Bone marrow (tissue), 2 donors: ENCODE data around the gene CYSRT1.
A peak's percentile ranks its signal among the peaks of the same experiment; 100 is the strongest.

ENCODE experiments used
- DNase-seq, 2 donors: peaks; one replicate each; lab custom pipeline; 2025; lab: John Stamatoyannopoulos, UW

The CYSRT1 gene

DNA sequence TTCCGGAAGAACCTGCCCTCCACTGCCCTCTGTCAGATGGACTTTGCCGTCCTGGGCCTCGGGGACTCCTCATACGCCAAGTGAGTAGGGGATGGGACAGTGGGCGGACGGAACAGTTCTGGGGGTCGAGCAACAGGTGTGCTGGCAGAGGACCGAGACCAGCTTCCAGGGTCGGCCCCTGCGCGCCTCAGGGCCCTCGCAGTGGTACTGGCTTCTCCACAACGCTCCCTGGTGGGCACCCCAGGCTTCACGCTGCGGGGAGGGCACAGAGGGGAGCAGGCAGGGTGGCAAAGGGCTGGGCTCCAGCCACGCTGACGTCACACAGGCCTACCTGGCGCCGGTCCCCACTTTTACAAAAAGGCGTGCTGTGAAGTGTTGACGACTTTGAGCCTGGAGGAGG is 12.5 kb upstream of the CYSRT1 start:
- no peak for DNase-seq

DNA sequence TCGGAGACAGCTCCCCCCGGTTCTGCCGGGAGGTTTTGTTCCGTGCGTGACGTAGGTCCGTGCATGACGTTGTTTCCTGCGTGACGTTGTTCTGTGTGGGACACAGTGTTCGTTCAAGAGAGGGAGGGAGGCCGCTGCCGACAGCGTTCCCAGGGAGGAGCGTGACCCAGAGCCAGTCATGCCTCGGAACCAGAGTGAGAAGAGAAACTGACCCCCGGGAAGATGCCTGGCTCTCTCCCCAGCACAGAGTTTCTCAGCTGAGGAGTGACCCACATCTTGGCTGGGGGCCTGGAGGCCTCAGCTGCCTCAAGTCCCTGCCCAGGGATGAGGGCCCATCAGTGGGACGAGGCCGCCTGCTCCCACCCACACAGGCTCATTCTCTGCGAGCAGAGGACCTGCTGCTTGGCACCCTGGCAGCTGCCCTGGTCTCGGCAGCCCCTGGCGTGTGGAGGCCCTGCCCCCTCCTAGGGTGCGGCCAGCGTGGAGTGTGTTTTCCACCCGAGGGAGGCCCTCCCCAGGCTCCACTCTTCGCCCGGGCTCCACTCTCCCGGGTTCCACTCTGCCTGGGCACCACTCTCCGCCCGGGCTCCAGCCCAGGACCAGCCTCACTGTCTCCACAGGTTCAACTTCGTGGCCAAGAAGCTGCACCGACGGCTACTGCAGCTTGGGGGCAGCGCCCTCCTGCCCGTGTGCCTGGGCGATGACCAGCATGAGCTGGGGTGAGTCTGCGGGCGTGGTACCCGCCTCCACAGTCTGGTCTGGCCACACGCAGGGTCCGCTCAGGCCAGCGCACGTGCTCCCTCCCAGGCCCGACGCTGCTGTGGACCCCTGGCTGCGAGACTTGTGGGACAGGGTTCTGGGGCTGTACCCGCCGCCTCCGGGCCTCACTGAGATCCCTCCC is 11.6 kb upstream of the CYSRT1 start:
- DNase-seq, result no peak

DNA sequence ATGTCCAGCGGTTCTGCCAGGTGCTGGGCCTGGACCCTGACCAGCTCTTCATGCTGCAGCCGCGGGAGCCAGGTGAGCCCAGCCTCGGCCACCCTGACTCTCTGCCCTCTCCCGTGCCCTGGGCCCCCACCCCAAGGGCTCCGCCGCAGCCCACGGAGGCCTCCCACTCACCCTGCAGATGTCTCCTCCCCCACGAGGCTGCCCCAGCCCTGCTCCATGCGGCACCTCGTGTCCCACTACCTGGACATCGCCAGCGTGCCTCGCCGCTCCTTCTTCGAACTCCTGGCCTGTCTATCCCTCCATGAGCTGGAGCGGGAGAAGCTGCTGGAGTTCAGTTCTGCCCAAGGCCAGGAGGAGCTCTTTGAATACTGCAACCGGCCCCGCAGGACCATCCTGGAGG is 10.4 kb upstream of the CYSRT1 start:
- DNase-seq, result no peak

DNA sequence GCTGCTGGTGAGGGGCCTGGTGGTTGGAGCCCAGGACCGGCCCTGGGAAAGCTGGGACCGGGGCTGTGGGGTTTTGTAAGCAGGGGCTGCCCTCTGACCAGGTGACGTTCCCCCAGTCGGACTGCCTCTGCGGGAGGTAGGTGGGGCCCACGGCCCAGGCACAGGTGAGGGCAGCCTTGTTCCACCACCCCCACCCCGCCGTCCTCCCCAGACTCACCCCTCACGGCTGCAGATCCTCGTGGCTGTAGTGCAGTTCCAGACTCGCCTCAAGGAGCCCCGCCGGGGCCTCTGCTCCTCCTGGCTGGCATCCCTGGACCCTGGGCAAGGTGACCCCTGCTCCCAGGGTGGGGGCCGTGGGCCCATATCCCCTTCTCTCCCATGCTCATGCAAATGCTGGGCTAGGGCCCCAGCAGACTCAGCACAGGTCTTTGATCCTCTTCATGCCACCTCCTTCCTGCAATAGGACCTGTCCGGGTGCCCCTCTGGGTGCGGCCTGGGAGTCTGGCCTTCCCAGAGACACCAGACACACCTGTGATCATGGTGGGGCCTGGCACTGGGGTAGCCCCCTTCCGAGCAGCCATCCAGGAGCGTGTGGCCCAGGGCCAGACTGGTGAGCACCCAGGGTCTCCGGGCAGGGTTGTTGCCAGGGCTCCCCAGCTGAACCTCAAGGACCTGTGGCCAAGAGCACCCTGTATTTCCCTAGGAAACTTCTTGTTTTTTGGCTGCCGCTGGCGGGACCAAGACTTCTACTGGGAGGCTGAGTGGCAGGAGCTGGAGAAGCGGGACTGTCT is 9.6 kb upstream of the CYSRT1 start:
- DNase-seq, result no peak

DNA sequence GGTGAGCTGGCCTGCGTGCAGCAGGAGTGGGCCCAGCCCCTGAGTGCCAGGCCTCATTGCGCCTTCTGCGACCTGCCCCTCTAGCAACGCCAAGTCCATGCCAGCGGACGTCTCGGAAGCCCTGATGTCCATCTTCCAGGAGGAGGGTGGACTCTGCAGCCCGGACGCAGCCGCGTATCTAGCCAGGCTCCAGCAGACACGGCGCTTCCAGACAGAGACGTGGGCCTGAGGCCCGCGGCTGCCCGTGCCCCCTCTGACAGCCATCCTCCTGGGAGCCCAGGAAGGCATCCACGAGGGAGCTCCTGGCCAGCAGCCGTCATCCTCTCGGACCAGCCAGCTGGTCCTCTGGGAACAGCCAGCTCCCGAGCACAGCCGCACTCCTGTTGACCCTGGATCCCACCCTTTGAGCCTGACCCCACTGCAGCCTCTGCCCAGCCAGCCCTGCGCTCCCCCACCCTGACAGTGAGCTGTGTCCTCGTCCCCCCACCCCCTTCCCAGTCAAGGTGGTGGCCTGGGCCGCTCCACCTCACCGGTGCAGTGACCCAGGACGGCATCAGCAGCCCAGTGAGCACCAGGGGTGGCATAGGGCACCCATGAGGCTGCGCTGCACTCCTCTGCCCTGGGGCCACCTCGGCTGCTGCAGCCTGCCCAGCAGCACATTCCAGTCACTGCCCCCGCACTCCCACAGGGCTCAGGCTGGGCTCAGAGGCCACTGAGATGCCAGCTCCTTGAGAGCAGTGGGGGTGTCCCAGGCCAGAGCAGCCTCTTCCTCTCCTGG is 8.6 kb upstream of the CYSRT1 start:
- no peak for DNase-seq

DNA sequence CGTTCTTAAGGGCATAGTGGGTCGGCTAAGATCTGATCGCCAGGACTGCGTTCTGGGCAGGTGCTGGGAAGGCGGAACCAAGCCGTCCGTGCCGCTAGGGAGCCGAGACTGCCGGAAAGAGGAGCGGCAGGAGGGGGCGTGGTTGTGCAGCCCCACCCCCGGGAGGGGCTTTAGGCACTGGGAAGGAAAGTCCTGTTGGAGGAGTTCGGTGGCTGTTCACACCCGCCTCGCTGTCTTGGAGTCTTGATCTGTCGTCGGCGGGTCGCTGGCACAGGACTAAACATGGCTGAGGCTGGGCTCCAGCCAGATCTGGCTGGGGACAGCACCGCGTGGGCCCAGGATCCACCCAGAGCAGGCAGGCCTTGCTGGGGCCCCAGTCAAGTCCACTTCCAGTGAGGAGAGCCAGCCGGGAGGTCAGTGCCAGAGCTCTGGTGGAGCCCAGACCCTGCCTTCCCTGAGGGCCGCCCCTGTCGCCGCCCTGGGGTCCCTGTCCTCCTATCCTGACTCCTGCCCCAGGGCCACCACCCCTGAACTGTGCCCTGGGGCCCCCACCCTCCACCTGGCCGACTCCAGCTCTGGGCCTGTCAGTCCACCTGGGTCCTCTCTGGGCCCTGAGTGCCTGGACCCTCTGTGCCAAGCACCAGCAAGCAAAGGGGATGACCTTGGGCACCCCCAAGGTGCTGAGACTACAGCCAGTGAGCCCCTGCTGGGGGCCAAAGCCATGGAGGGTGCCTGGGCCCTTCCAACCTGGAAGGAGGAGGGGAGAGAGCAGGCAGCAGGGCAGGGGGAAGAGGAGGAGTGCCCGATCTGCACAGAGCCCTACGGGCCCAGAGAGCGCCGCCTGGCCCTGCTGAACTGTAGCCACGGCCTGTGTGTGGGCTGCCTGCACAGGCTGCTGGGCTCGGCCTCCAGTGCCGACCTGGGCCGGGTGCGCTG is 7.4 kb upstream of the CYSRT1 start:
- no peak for DNase-seq

DNA sequence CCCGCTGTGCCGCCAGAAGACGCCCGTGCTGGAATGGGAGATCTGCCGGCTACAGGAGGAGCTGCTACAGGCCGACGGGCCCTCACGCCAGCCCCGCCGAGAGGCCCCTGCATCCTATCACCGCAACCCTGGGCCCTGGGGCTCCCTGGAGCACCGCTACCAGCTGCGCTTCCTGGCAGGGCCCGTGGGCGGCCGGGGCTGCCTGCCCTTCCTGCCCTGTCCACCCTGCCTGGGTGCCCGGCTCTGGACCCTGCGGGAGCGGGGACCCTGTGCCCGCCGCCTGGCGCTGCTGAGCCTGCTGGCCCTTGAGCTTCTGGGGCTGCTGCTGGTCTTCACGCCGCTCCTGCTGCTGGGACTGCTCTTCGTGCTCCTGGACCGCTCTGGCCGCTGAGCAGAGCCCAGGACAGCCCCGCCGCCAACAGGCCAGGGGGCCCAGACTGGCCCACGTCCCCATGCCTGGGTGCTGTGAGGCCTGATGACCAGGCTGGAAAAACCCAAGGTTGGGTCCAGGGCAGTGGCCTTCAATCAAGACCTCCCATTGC is 6.7 kb upstream of the CYSRT1 start:
- no peak for DNase-seq

DNA sequence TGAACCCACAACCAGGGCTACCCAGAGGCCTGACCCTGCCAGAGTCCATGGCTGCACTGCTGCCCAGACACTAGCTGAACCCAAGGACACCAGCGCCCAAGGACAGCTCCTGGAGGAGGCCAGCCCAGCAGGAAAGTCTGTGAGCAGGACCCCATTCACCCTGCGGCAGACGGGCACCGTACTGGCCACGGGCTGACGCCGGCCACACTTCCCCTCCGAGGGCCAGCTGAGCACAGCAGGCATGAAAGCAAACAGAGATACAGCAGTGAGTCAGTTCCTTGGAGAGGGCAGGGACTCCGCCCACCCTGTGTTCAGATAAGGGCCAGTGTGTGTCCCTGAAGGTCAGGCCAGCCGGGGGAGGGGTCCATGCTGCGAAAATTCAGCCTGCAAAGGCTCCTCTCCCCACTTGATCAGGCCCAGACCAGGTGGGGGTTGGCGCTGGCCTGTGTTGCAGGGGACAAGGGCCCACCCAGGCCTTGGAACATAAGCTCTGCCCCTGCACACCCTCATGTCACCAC is 6.2 kb upstream of the CYSRT1 start:
- DNase-seq, result no peak

DNA sequence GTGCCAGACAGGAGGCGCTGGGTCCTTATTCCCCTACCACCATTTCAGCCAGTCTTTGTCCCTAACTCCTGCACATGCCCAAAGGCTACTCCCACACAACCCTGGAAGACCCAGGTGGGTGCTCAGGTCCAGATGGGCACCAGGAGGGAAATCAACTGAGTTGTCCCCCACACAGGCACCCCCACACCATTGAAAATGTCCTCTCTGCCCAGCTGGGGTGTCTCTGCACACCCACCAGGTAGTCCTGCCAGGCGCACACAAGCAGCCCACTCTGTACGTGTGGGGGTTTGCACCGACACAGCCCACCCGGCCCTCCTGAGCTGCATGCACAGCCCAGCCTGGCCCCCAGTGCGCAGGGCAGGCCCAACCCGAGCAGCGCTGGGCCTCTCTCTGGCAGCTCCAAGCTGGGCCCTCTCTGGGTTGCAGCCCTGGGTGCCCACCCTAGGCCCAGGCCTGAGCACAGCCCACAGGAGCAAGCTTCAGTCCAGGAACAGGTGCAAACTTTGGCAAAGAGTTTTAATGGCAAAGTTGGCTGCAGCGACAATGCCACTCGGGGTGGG is 5.1 kb upstream of the CYSRT1 start:
- no peak for DNase-seq

DNA sequence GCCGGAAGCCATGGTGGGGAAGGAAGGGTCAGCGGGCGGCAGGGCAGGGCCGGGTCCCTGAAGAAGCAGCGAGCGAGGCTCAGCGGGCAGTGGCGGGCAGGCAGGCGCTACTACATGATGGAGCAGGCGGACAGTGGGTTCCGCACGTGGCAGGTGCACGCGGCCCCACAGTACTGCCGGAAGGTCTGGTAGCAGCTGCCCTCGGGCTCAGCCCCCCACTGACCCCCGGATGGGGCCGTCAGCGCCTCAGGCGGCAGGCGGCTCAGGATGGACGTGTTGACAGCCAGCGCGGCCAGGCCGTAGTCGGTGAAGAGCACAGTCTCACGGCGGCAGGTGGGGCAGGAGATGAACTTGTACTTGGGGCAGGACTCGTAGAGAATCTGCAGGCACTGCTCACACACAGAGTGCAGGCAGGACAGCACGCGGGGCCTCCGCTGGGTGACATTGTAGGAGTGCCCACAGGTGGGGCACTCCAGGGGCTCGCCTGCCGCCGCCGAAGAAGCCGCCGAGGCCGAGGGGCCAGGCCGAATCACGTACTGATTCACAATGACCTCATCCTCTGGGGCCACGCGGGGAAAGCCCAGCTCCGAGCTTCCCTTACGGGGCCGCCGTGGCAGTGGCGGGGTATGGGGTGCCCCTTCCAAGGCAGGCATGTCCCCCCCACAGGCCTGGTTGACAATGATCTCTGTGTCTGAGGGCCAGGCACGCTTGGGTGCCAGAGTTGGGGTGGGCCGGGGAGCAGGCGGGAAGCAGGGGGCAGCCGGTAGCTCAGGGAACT is 4.5 kb upstream of the CYSRT1 start:
- no peak for DNase-seq

DNA sequence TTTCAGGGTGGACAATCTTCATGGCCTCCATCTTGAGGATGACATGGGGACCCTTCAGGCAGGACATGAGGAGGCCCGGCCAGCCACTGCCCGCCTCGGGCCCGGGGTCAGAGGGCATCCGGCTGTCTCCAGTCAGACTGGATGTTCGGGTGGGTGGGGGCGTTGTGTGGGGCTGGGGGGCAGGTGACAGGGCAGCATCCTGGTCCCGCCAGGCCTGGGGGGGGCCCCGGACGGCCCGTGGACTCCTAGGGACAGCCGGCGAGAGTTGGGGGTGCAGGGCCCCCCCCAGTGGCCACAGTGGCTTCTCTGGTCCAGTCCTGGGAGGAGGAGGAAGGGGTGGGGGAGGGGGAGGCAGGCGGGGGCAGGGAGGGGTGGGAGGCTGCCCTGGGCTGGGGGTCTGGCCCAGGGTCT is 3.9 kb upstream of the CYSRT1 start:
- DNase-seq, result no peak

DNA sequence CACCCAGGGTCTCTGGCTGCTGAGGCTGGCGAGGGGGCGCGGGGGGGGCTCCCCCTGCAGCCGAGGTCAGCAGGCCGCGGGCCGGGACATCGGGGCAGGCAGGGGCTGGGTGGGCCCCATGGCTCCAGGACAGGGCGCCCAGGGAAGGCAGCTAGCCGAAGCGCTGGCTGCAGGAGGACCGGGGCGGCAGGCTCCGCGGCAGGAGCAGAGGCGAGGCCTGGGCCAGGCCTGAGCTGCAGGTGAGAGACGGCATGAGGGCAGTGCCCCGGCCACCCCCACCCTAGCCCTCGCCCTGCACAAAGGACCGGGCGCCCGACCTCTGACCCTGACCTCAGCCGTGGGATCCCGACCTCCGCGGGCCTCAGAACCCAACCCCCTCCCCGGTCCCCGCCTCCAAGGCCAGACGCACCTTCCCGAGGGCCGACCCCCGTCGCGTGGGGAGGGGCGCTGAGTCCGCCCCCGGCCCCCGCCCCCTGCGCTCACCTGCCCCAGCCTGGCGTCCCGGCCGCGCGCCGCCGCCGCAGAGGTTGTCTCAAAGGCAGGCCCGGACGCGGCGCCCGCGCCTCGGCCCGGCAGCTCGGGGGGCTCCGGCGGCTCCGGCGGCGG is 3.4 kb upstream of the CYSRT1 start:
- DNase-seq, result no peak

DNA sequence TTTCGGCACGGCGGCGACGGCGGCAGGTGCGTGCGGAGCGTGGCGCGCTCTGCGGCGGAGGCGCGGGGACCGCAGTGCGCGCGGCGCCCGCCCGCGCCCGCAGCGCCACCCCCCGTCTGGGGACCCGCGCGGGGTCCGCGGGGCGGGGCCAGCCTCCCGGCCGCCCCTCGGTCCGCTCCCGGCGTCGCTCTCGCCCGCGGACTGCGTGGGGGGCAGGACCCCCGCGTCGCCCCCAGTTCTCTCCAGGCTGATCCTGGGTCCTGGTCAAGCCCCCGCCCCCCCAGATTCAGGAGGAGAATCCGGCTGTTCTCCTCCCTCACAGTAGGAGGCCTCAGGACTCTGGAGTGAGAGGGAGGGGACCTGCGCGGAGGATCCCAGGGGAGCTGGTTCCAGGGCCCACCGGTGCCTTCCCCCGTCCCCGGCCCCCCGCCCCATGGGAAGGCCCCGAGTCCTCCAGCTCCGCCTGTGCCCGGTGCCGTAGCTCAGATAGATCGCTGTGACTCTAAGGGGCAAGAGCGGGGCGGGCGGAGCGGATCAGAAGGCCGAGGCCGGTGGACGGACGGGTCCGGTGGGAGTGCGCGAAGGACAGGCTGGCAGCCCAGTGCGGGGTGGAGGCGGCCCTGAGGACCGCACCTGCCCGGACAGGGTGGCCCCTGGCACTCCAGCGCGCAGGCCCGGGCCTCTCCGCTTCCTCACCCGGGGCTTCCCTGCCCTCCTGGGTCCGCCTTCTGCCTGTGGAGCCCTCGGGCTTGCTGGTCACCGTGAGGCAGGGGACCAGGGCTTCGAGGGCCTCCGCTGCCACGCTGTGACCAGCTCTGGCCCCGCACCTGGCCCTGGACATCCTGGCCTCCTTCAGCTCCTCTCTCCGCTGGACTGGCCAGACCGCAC is 2.5 kb upstream of the CYSRT1 start, which contains the start of gene RNF208:
TSS of gene RNF208 (minus strand) at position 51 of the 888 bp plus-strand sequence. CDS start 1,028 bp downstream, outside the sequence.
- DNase-seq, result no peak

DNA sequence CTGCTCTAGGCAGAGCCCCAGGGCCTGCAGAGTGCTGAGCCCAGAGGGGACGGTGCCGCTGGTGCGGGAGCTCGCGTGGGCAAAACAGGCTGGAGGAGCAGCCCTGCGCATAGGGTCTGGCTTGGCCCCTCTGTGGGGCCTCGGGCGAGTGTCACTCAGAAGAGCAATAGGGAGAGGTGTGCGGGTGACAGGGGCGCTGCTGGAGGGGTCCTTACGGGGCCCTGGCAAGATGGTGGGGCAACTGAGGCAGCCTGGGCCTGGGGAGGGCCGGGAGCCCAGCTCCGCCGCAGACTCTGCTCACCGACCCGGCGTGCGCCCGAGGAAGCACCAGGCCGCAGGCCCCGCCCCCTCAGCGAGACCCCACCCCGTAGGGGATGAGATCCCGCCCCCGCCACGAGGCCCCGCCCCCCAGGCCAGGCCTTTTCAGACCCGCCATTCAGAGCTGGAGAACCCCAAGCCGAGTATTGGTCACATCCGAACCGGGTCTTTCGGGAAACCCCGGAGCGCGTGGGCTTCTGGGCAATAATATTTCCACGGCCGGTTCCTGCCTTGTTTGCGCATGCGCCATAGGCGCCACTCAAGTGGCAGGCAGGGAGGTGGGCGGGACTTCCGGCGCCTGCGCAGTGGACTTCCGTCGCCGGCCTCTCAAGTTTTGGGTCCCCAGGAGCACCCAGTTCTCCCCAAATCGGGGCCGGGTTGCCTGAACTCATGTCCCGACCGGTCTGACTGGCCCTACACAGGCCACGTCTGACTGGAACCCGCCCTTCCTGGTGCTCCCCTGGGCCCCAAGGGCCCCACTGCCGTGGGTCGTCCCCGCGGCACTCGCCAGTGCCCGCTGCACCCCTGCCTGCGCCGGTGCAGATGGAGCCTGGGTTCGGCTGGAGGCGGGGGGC is 1.6 kb upstream of the CYSRT1 start:
- peak; percentile 93 to 96 for DNase-seq

DNA sequence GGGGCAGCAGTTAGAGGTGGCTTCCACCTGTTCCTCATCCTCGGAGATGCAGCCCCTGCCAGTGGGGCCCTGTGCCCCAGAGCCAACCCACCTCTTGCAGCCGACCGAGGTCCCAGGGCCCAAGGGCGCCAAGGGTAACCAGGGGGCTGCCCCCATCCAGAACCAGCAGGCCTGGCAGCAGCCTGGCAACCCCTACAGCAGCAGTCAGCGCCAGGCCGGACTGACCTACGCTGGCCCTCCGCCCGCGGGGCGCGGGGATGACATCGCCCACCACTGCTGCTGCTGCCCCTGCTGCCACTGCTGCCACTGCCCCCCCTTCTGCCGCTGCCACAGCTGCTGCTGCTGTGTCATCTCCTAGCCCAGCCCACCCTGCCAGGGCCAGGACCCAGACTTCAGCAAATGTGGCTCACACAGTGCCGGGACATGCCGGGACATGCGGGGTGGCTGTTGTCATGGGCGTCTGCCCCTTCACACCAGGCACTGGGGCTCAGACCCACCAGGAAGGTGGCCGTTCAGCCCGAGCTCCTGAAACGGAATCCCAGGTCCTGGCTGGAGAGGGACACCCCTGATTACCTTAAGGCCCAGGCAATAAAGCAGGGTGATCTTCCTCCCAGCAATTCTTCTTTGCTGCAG is 841 bp downstream of the CYSRT1 start:
- no peak for DNase-seq

DNA sequence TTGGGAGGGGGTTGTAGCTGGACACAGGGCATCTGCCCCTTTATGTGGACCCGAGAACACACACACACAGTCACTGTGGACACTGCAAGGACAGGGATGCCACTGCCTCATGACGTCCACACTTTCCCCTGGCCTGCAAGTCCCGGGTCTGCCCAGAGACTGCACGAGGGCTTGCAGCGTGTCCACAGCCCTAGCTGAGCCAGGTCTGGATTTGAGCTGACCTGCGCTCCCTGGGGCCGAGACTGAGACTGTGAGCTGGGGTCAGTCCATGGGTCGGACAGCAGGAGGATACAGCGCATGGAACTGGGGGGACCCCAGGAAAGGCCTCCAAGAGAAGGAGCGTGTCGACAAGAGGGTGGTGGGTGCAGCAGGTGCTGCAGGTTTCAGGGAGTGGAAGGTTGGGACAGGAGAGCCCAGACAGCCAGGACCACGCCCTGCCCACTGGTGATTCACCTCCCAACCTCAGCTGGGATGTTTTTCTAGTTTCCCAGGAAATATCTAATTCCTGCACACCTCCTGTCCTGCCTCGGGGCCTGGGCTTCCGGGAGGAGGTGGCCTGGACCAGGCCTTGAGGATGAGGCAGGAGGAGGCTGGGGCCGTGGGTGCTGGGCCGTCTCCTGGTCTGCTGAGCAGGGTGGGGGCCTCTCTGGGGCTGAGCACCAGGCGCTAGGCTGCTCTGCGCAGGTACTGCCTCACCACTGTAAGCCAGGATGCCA is 1.5 kb downstream of the CYSRT1 start:
- DNase-seq, result no peak
